NCI-H82 treated with DMSO at 0.1 percent for 48 hours (cell line): ENCODE measurements around the gene KRT4.

ENCODE experiments used
- DNase-seq: peaks from one replicate; lab custom pipeline; 2025; ENCODE audit not compliant: unreplicated experiment; lab: John Stamatoyannopoulos, UW

The KRT4 gene

GRCh38 chr12:52794479-52795331 lies 19.2 kb downstream of the KRT4 start:
- DNase-seq, result peak; percentile 35

- no peak for DNase-seq
Measured at GRCh38 chr12:52792185-52793029, 21.5 kb downstream of the KRT4 start.

- no peak for DNase-seq
Measured at GRCh38 chr12:52791271-52792184, 22.4 kb downstream of the KRT4 start.

- DNase-seq, result no peak
Measured at GRCh38 chr12:52790427-52791270, 23.3 kb downstream of the KRT4 start.

- DNase-seq, result no peak
Measured at GRCh38 chr12:52789637-52790426, 24.1 kb downstream of the KRT4 start.

- DNase-seq, result no peak
Measured at GRCh38 chr12:52788876-52789636, 24.9 kb downstream of the KRT4 start.

GRCh38 chr12:52788192-52788875 lies 25.6 kb downstream of the KRT4 start:
- no peak for DNase-seq

- DNase-seq, result no peak
Measured at GRCh38 chr12:52787324-52788191, 26.4 kb downstream of the KRT4 start.

- no peak for DNase-seq
Measured at GRCh38 chr12:52784909-52785308, 29.0 kb downstream of the KRT4 start.

GRCh38 chr12:52783563-52784316 lies 30.2 kb downstream of the KRT4 start:
- no peak for DNase-seq

- no peak for DNase-seq
Measured at GRCh38 chr12:52782502-52782901, 31.4 kb downstream of the KRT4 start.

GRCh38 chr12:52781399-52782082 lies 32.4 kb downstream of the KRT4 start:
- DNase-seq, result no peak

GRCh38 chr12:52779914-52780313 lies 34.0 kb downstream of the KRT4 start:
- DNase-seq, result no peak

GRCh38 chr12:52778833-52779232 lies 35.1 kb downstream of the KRT4 start:
- no peak for DNase-seq

- DNase-seq, result no peak
Measured at GRCh38 chr12:52777566-52777965, 36.4 kb downstream of the KRT4 start.

GRCh38 chr12:52776913-52777395 lies 37.0 kb downstream of the KRT4 start, which contains the start of gene KRT76:
Gene KRT76 (minus strand): TSS chr12:52777345. CDS start chr12:52777291, 54 bp downstream.
- no peak for DNase-seq
